Middle frontal gyrus (tissue), 1 donor: ENCODE results near the gene KCNJ13.
"Not testable (repeated sequence)": the region's sequence is repeated elsewhere in the genome, so short reads cannot be mapped to it uniquely, and the experiment has no call there.

Source experiments
- DNase-seq: peaks from one replicate; pipeline ENCODE4 v3.0.0-alpha.2; 2015; ENCODE audit warnings: low spot score; ENCODE audit errors: extremely low spot score

KCNJ13 gene

GRCh38 chr2:232767866-232768265, 8.5 kb downstream of the KCNJ13 start:
- DNase-seq, result no peak

GRCh38 chr2:232761301-232761907, 15.0 kb downstream of the KCNJ13 start:
- DNase-seq, result no peak

GRCh38 chr2:232757905-232758304, 18.5 kb downstream of the KCNJ13 start:
- no peak for DNase-seq

GRCh38 chr2:232750135-232750671, 26.2 kb downstream of the KCNJ13 start:
- DNase-seq, result no peak

GRCh38 chr2:232749331-232749730, 27.0 kb downstream of the KCNJ13 start:
- no peak for DNase-seq

- DNase-seq, result no peak
Observed at GRCh38 chr2:232748038-232748437, 28.3 kb downstream of the KCNJ13 start.

- no peak for DNase-seq
Observed at GRCh38 chr2:232744963-232745362, 31.4 kb downstream of the KCNJ13 start.

GRCh38 chr2:232741972-232742371, 34.4 kb downstream of the KCNJ13 start:
- no peak for DNase-seq

- no peak for DNase-seq
Observed at GRCh38 chr2:232741294-232741693, 35.1 kb downstream of the KCNJ13 start.

- DNase-seq, result no peak
Observed at GRCh38 chr2:232731470-232731869, 44.9 kb downstream of the KCNJ13 start.

- no peak for DNase-seq
Observed at GRCh38 chr2:232728785-232729184, 47.6 kb downstream of the KCNJ13 start.

GRCh38 chr2:232723027-232723426, 53.3 kb downstream of the KCNJ13 start:
- DNase-seq, result no peak

GRCh38 chr2:232721882-232722281, 54.5 kb downstream of the KCNJ13 start:
- DNase-seq, result no peak

GRCh38 chr2:232721261-232721660, 55.1 kb downstream of the KCNJ13 start:
- DNase-seq, result no peak

GRCh38 chr2:232720056-232720455, 56.3 kb downstream of the KCNJ13 start:
- not testable (repeated sequence) for DNase-seq
